HG03064 (cell line): ENCODE results near the gene HLTF.
"Not testable (repeated sequence)": the region's sequence is repeated elsewhere in the genome, so short reads cannot be mapped to it uniquely, and the experiment has no call there.

ENCODE experiments used
- ATAC-seq: cut with Tn5 transposase; IDR thresholded peaks from one replicate; pipeline ENCODE4 v1.9.1; 2021; ENCODE audit warnings: low read depth; ENCODE audit not compliant: unreplicated experiment

Gene HLTF

DNA sequence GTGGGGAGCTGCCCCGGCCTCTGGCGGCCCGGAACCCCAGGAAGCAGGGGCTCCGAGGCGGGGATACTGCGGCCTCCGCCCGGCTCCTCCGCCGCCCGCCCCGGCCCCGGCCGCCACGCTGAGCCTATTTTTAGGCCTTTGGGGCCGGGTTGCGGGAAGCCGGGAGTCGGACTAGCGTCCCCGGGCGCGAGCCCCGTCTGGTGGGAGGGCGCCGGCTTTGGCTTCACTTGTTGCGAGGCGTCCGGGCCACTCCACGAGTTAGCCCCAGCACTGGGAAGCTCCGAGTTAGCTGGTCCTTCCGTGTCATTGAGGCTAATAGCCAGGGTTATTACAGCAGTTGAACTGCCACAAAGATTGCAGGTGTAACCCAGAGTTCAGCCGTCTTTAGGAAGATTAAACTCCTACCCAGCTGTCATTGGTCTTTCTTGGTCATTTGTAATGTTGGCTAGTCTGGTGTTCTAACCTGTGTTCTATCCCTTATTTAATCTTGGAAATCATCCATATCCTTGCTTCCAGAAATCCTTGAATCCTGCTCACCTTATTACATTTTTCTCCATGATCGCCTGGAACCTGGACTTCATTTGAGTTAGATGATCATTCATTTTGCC, 94.2 kb downstream of the HLTF start:
- peak; percentile 25 for ATAC-seq

GRCh38 chr3:148991219-148992026, 94.9 kb downstream of the HLTF start, which contains the start of gene GYG1:
GYG1 (plus strand) TSS chr3:148991540; CDS start chr3:148991641, 101 bp downstream.
- peak; percentile 78 for ATAC-seq

- ATAC-seq: peak; percentile 35
These were observed 96.1 kb downstream of the HLTF start for GRCh38 chr3:148990236-148990635.

GRCh38 chr3:148987551-148987950, 98.8 kb downstream of the HLTF start:
- not testable (repeated sequence) for ATAC-seq

- ATAC-seq: no peak
These were observed 105.1 kb downstream of the HLTF start for GRCh38 chr3:148981273-148981672.
